Retinal pigment epithelial cell (primary cell): ENCODE results near the gene SLC2A13.
"Not testable (repeated sequence)": the region's sequence is repeated elsewhere in the genome, so short reads cannot be mapped to it uniquely, and the experiment has no call there.

ENCODE experiments used
- DNase-seq: peaks from one replicate; pipeline ENCODE4 v3.0.0-alpha.2; 2010; ENCODE audit warnings: low read depth
- H3K4me3 ChIP-seq: 2 replicates; pipeline ENCODE4 v1.5.1; 2011; ENCODE audit warnings: mild to moderate bottlenecking, low read length, control low read depth, moderate library complexity
- TF ChIP-seq, protein P1 (sequence below): conservative IDR thresholded peaks from 2 replicates; pipeline ENCODE4 v1.5.1; 2011; ENCODE audit warnings: low read depth, low read length, control low read depth, inconsistent platforms

Gene SLC2A13

DNA sequence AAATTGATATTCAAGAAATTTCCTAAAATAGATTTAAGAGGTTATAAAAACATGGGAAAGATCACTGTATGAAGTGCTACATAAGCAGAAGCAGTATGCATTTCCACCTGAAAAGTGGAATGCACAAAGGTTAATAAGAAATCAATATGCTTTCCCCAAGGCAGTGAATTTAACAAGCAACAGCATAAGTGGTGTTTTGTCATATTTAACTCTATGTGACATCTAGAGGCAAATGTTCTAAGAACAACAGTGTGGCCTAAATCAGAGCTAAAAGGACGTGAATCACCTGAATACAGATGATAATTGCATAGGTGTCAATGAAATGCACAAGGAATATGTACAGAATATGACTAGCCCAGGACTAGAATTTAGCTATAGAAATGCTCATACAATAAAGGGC is 49.5 kb downstream of the SLC2A13 start:
- no peak overlapping the region for H3K4me3 ChIP-seq
- TF ChIP-seq, protein P1, sequence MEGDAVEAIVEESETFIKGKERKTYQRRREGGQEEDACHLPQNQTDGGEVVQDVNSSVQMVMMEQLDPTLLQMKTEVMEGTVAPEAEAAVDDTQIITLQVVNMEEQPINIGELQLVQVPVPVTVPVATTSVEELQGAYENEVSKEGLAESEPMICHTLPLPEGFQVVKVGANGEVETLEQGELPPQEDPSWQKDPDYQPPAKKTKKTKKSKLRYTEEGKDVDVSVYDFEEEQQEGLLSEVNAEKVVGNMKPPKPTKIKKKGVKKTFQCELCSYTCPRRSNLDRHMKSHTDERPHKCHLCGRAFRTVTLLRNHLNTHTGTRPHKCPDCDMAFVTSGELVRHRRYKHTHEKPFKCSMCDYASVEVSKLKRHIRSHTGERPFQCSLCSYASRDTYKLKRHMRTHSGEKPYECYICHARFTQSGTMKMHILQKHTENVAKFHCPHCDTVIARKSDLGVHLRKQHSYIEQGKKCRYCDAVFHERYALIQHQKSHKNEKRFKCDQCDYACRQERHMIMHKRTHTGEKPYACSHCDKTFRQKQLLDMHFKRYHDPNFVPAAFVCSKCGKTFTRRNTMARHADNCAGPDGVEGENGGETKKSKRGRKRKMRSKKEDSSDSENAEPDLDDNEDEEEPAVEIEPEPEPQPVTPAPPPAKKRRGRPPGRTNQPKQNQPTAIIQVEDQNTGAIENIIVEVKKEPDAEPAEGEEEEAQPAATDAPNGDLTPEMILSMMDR = no peak
- no peak for DNase-seq

DNA sequence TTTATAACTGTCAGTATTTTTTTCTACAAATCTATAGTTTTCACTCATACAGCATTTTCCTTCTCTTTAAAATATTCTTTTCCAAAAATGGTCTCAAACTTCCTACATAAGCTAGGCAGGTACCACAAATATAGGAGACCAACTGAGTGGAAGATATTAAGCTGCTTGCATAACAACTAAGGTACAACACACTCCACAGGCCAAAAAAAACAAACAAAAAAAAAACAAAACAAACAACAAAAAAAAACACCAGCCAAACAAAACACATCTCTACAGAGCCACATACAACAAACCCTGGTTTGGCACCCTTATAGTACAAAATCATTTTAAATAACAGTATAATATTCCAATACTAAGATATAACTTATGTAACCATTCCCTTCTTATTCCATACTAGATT is 50.1 kb downstream of the SLC2A13 start:
- no peak for DNase-seq
- TF ChIP-seq, protein P1 = no peak
- H3K4me3 ChIP-seq = no peak overlapping the region

DNA sequence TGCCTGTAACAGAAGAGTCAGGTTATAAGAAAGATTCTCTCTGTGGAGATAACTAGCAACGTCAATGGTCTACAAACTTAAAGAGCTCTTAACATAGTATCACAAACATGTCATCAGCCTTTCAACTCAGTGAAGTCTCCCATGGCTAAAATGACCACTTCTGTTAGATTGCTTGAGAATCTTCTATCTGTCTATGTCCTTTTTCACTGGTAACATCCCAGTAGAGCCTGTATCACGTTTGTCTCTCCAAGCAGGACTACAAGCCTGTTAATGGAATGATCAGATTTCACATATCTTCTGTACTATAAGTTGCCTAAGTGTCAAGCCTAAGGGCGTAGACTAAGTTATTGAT is 50.7 kb downstream of the SLC2A13 start:
- no peak for DNase-seq
- H3K4me3 ChIP-seq = no peak overlapping the region
- TF ChIP-seq, protein P1 = no peak

DNA sequence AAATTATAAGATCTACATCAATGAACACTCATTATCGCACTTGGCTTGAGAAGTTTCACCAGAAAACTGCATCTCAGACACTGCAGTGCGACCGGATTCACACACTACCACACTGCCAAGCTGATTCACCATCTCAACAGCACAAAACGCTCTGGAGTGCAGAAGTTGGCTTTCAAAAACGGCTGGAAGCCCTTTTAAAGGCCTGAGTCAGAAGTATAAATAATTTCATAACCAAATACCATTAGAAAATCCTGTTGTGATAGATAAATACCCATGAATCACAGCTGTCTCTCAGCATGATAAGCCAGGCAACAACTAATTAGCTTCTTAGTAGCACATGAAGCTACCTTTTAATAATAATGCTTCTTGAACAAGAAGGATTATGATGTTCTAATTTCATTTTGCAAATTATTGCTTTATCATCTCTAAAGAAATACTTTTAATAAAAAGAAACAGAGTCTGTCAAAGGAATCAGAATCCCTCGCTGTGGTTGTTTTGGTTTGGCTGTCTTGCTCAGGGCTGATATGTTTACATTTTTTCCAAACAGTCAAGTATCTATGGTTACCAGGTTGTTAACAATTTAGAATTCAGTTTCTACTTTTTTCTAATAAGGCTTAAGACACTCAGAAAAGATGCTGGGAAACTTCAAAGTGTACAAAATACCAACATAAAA is 51.2 kb downstream of the SLC2A13 start:
- H3K4me3 ChIP-seq = no peak overlapping the region
- peak; percentile 38 for DNase-seq
- TF ChIP-seq, protein P1 = no peak

DNA sequence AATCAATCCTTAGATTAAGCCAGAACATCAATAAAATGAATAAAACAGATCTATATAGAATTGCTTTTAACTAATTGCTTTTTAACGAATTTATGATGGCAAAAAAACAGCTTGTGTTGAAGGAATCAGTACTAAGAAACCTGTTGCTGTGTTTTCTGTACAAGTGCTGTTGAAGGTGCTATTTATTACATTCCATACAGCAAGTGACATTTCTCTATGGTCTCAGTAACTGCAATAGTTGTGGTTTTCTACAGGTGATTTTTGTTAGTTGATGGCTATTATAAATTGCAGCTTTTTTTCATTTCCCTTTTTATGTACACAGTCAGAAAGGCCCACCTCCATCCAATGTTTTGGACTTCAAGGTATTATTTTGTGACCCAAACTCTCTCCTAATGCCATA is 56.6 kb downstream of the SLC2A13 start:
- DNase-seq = no peak
- H3K4me3 ChIP-seq = no peak overlapping the region
- TF ChIP-seq, protein P1 = no peak

DNA sequence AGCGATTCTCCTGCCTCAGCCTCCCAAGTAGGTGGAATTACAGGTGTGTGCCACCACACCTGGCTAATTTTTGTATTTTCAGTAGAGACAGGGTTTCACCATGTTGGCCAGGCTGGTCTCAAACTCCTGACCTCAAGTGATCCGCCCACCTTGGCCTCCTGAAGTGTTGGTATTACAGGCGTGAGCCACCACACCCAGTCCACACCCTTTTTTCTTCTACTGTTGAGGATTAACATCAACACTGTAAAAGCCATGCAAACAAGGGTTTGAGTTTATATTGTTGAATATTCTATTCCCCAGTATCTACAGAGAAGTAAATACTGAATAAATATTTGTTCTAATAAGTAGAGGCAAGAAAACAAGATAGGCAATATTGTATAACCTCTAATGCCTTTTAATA is 58.9 kb downstream of the SLC2A13 start:
- H3K4me3 ChIP-seq, DNase-seq: not testable (repeated sequence)

DNA sequence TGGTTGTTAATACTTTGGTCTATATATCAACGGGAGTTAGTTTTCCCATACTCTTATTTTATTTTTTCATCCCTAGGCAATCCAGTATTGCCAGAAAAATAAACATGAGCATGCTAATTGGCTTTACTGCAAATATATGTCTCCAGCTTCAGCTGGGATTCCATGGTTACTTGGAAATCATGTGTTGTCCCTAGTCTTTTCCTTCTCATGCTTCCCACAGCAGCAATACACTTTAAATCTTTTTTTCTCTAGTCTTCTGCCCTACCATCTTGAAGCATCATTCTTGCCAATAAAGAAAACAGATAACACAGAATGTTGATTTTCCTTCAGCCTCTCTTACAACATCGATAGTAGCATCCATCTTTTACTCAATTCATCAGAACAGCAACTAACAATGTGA is 60.2 kb downstream of the SLC2A13 start:
- no peak for DNase-seq
- H3K4me3 ChIP-seq = no peak overlapping the region
- TF ChIP-seq, protein P1 = no peak
